NCI-H1694 (cell line): ENCODE results near the gene NCOA1.
A peak's percentile ranks its signal among the peaks of the same experiment; 100 is the strongest.
"Not testable (repeated sequence)": the region's sequence is repeated elsewhere in the genome, so short reads cannot be mapped to it uniquely, and the experiment has no call there.

Experiments used
- DNase-seq: peaks from one replicate; lab custom pipeline; 2025; lab: John Stamatoyannopoulos, UW

NCOA1 gene

GRCh38 chr2:24792874-24793760 lies 302.1 kb downstream of the NCOA1 start, which contains the start of the genes CENPO and PTRHD1:
Gene CENPO, plus strand, starts transcription at chr2:24793425. Its CDS starts 495 bp downstream, at chr2:24793920.
Gene PTRHD1, minus strand, starts transcription at chr2:24793391. Its CDS starts 14 bp downstream, at chr2:24793377.
- peak; percentile 93 for DNase-seq

DNA sequence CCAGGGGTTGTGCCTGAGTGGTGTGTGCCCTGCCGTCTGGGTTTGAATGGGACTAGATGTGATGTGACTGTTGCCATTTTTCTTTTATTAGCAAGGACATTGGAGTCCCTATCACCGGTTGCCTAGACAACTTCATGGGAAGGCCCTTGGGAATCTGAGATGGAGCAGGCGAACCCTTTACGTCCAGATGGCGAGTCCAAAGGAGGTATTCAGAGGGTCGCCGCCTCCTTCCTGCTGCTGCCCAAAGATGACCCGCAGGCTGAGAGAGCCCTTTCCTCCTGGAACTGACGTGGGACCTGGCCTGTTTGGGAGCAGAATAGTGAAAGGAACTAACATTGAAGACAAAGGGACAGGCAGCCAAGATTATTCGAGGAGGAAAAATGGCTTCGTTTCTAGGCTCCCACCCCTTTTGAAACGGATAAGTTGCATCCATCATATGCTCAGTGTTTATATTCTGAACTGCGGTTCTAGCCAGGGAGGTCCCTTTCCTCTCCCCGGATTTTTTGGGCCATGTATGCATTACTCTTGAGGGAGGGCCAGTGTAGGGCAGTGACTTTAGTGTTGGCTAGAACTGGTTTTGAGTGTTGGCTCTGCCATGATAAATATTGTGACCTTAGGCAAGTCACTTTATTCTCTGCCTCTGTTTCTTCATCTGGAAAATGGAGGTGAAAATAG lies 302.8 kb downstream of the NCOA1 start:
- peak; percentile 30 for DNase-seq

- DNase-seq, result no peak
Measured at GRCh38 chr2:24797644-24798043, 306.6 kb downstream of the NCOA1 start.

DNA sequence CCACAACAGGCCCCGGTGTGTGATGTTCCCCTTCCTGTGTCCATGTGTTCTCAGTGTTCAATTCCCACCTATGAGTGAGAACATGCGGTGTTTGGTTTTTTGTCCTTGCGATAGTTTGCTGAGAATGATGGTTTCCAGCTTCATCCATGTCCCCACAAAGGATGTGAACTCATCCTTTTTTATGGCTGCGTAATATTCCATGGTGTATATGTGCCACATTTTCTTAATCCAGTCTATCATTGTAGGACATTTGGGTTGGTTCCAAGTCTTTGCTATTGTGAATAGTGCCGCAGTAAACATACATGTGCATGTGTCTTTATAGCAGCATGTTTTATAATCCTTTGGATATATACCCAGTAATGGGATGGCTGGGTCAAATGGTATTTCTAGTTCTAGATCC lies 309.4 kb downstream of the NCOA1 start:
- DNase-seq, result not testable (repeated sequence)

GRCh38 chr2:24805811-24806660 lies 315.0 kb downstream of the NCOA1 start:
- not testable (repeated sequence) for DNase-seq

DNA sequence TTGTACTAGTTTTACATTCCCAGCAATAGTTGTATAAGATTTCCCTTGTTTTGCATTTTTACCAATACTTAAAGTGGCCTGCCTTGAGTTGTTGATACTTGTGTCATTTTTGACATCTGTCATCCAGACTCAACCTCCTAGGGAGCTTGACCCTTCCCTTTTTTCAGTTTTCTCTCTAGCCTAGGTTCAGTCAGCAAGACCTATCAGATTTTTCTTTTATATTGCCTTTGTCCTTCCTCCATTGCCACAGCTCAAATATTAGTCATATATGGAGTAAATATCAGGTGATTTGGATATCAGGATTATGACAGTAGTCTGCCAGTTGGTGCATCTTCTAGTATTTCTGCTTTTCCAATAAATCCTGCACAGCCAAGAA lies 315.6 kb downstream of the NCOA1 start:
- no peak for DNase-seq

DNA sequence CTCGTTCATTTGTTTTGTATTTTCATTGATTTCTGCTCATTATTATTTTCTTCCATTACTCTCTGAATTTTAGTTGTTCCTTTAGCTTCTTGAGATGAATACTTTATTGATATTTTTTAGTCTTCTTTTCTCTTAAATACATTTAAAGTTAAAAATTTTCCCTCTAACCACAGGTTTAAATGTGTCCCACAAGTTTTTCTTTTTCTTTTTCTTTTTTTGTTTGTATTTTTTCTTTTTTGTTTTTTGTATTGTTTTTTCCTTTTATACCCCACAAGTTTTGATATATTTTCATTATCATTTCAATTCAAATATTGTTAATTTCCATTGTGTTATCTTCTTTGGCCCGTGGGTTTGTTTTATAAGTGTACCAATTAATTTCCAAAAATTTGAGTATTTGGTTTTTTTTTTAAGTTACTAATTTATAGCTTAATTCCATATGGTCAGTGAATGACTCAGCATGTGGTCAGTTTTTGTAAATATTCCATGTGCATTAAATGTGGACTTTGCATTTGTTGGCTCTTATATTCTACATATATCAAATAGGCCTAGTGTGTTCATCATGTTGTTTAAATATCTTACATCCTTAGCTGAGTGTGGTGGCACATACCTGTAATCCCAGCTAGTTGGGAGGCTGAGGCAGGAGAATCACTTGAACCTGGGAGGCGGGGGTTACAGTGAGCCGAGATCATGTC lies 318.4 kb downstream of the NCOA1 start:
- no peak for DNase-seq

DNA sequence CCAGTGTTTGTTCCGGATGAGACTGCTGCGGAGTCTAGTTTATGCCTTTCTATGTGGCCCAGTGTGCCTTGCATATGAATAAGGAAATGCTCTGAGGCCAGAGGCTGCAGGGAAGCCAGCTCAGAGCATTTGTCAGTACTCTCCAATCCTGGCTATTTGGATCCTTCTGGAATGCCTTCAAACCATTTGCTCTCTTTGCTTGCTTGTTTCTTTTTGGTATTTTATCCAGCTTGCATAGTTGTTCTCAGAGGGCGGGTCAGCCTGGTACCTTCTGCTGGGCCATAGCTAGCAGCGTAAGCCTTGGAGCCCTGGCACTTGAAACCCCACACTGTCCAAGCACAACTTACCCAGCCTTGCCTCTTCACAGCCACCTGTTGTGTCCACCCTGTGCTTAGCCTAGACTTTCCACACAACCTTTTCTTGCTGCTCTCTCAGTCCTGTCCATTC lies 322.7 kb downstream of the NCOA1 start:
- no peak for DNase-seq

DNA sequence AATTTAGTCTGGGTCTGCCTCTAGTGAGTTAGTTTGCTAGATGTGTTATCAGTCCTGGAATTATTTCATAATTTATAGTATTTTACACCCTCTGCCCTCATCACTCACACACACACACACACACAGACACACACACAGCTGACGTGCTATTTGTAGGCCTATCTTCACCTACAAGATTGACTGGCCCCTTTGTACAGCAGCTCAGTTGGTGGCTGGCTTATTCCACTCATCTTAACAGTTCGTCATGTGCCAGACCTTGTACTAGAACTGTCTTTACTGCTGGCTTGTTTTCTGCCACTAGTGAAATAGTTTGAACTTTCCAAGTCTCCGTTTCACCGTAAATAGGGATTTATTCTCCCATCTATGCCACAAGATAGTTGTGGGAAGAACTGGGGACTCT lies 323.5 kb downstream of the NCOA1 start:
- no peak for DNase-seq

DNA sequence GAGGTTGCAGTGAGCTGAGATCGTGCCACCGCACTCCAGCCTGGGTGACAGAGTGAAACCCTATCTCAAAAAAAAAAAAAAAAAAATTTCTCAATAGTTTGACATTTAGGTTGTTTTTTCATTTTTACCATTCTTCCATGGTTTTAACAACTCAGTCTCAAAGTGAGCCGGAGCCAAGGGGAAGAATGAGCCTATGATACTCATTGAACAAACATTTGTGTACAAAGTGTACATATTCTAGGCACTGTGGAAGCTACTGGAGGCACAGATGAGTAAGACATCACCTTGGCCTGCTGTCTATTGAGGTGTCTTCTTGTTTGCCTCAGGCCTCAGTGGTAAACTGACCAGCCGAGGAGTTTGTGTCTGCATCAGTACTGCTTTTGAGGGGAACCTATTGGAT lies 324.1 kb downstream of the NCOA1 start:
- DNase-seq, result no peak

DNA sequence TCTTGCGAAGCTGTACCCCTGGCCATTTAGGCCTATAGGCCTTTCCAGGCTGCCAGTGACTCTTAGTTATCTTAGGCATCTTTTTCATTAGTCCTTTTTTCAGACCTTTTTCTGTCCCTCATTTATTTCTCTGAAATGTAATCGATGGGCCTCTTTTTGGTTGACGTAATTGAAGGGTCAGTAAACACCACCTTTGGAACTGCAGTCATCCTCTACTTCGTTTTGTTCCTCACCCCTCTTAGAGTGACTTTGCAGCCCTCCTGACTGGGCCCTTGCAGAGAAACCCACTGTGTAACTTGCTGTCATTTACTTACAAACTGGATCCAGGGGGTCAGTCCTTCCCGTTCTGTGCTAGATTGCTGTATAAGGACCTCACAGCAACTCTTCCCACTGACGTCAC lies 325.4 kb downstream of the NCOA1 start:
- DNase-seq, result no peak

DNA sequence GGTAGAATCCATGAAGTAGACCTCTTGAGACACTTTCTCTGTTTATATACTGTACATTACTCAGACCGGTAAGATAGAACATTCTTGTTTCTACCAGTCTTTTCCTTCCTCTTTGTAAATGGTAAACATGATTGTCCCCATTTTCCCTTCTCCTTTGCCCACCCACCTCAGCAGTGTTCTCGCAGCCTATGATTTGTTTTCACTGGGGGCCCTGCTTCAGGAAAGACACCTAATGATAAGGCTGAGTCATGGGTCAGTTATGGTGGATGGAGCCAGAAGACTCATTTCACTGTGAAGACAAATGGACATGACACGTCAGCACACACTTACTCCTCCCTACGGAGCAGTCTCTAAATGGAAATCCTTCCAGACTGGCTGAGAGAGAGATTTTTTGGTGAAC lies 325.8 kb downstream of the NCOA1 start:
- DNase-seq, result no peak

- DNase-seq, result no peak
Measured at GRCh38 chr2:24818721-24819167, 327.7 kb downstream of the NCOA1 start.

GRCh38 chr2:24819442-24820174 lies 328.6 kb downstream of the NCOA1 start:
- DNase-seq, result no peak

GRCh38 chr2:24820175-24820513 lies 329.1 kb downstream of the NCOA1 start:
- DNase-seq, result no peak
